Liver (tissue), 9 donors: Measurements from ENCODE around the gene ZNRF3. TPM values are rescaled to one million over a fixed set of nuclear protein-coding genes. Genes with fewer than 3 reads are reported as not detected.
"Not testable (repeated sequence)": the region's sequence is repeated elsewhere in the genome, so short reads cannot be mapped to it uniquely, and the experiment has no call there.

ENCODE experiments used
- DNase-seq: peaks from one replicate; pipeline ENCODE4 v3.0.0-alpha.2; 2017; ENCODE audit warnings: low spot score
- H3K27ac ChIP-seq, 2 donors: one replicate each; pipeline ENCODE4 v1.7.0; 2013; ENCODE audit warnings: inconsistent platforms in 2 of 2, low read length in 2 of 2, control low read depth in 1 of 2, low read depth in 1 of 2, mild to moderate bottlenecking in 1 of 2
- H3K27me3 ChIP-seq, 4 donors: one replicate each; pipeline versions ENCODE4 v1.6.1 to v1.7.0; 2013; ENCODE audit warnings: low read length in 3 of 4, inconsistent platforms in 1 of 4, mild to moderate bottlenecking in 1 of 4, moderate library complexity in 1 of 4; ENCODE audit not compliant: control insufficient read depth in 4 of 4, insufficient read depth in 4 of 4
- H3K36me3 ChIP-seq, 4 donors: one replicate each; pipeline versions ENCODE4 v1.6.1 to v1.7.0; 2013; ENCODE audit warnings: low read length in 3 of 4, mild to moderate bottlenecking in 3 of 4, low read depth in 1 of 4, moderate library complexity in 1 of 4; ENCODE audit not compliant: control insufficient read depth in 4 of 4, insufficient read depth in 3 of 4
- H3K4me1 ChIP-seq, 4 donors: one replicate each; pipeline versions ENCODE4 v1.6.1 to v1.7.0; 2013; ENCODE audit warnings: low read length in 3 of 4, mild to moderate bottlenecking in 3 of 4, moderate library complexity in 1 of 4; ENCODE audit not compliant: control insufficient read depth in 4 of 4, insufficient read depth in 4 of 4
- H3K4me3 ChIP-seq, 3 donors: one replicate each; pipeline versions ENCODE4 v1.6.1 to v1.7.0; 2013; ENCODE audit warnings: low read length in 3 of 3, control low read depth in 1 of 3, low read depth in 1 of 3, mild to moderate bottlenecking in 1 of 3
- H3K9ac ChIP-seq, 2 donors: one replicate each; pipeline ENCODE4 v1.7.0; 2013; ENCODE audit warnings: low read length in 2 of 2, mild to moderate bottlenecking in 2 of 2, moderate library complexity in 2 of 2, control low read depth in 1 of 2, low read depth in 1 of 2
- H3K9me3 ChIP-seq, 4 donors: one replicate each; pipeline versions ENCODE4 v1.6.1 to v1.7.0; 2013; ENCODE audit warnings: low read length in 3 of 4; ENCODE audit not compliant: control insufficient read depth in 4 of 4
- ATF3 ChIP-seq: IDR thresholded peaks from 2 replicates; pipeline ENCODE4 v1.6.1; 2016; ENCODE audit warnings: antibody characterized with exemption
- CTCF ChIP-seq: fragments of 150-350 bp; IDR thresholded peaks from 2 replicates; pipeline ENCODE4 v1.5.1; 2017; ENCODE audit warnings: improper control_type of control experiment, low read depth, low read length; ENCODE audit not compliant: missing input control
- EGR1 ChIP-seq, 2 donors: IDR thresholded peaks; 2 replicates each; pipeline ENCODE4 v1.6.1; 2016 to 2018; ENCODE audit warnings: antibody characterized with exemption in 2 of 2, low read depth in 2 of 2
- FOXA2 ChIP-seq: IDR thresholded peaks from 2 replicates; pipeline ENCODE4 v1.6.1; 2016; ENCODE audit warnings: antibody characterized with exemption
- GABPA ChIP-seq, 2 donors: IDR thresholded peaks in 1 of 2; conservative IDR thresholded peaks in 1 of 2; 2 replicates each; pipeline ENCODE4 v1.6.1; 2016; ENCODE audit warnings: antibody characterized with exemption in 2 of 2, mild to moderate bottlenecking in 1 of 2, moderate library complexity in 1 of 2
- HNF4A ChIP-seq, 2 donors: conservative IDR thresholded peaks; 2 replicates each; pipeline ENCODE4 v1.6.1; 2016; ENCODE audit warnings: antibody characterized with exemption in 2 of 2, mild to moderate bottlenecking in 2 of 2
- HNF4G ChIP-seq: IDR thresholded peaks from 2 replicates; pipeline ENCODE4 v1.6.1; 2016; ENCODE audit warnings: antibody characterized with exemption
- MAX ChIP-seq: IDR thresholded peaks from 2 replicates; pipeline ENCODE4 v1.6.1; 2016; ENCODE audit warnings: antibody characterized with exemption
- RAD21 ChIP-seq, 2 donors: IDR thresholded peaks; 2 replicates each; pipeline ENCODE4 v1.6.1; 2016; ENCODE audit warnings: antibody characterized with exemption in 2 of 2, mild to moderate bottlenecking in 2 of 2
- RXRA ChIP-seq, 2 donors: IDR thresholded peaks; 2 replicates each; pipeline ENCODE4 v1.6.1; 2017 to 2018; ENCODE audit warnings: antibody characterized with exemption in 2 of 2, mild to moderate bottlenecking in 1 of 2
- SP1 ChIP-seq: IDR thresholded peaks from 2 replicates; pipeline ENCODE4 v1.6.1; 2018; ENCODE audit warnings: antibody characterized with exemption, mild to moderate bottlenecking
- TAF1 ChIP-seq: conservative IDR thresholded peaks from 2 replicates; pipeline ENCODE4 v1.6.1; 2016; ENCODE audit warnings: antibody characterized with exemption, mild to moderate bottlenecking
- YY1 ChIP-seq: IDR thresholded peaks from 2 replicates; pipeline ENCODE4 v1.6.1; 2016; ENCODE audit warnings: antibody characterized with exemption, mild to moderate bottlenecking
- ZBTB33 ChIP-seq: IDR thresholded peaks from 2 replicates; pipeline ENCODE4 v1.6.1; 2016; ENCODE audit warnings: antibody characterized with exemption
- WGBS: extraction: QIAGEN DNeasy Blood & Tissue Kit; methylation state at CpG from one replicate; pipeline ENCODE4 v1.1.7; 2013; 5-methylcytosine and 5-hydroxymethylcytosine counted together
- polyA plus RNA-seq, 2 donors: library from polyadenylated mRNA; stranded (reverse) in 1 of 2; unstranded in 1 of 2; fragments of 200-250 nt in 1 of 2; fragments of >200 nt in 1 of 2; fragmentation: Nextera tagmentation in 1 of 2; extraction: Ambion mirVana in 1 of 2; gene quantifications; one replicate each; pipeline versions ENCODE4 v1.2.1 to v1.2.3, GENCODE V29; 2013 to 2015
- total RNA-seq, 2 donors: library from RNA; depleted of rRNA; stranded (reverse); fragments of >200 nt; gene quantifications; one replicate each; pipeline ENCODE4 v1.2.3, GENCODE V29; 2014
- donor health status: healthy.
- donor health status: healthy.
- donor health status: healthy.
- donor health status: healthy.
- donor health status: healthy.

The ZNRF3 gene
- total and polyA plus RNA-seq, 4 donors = 2.2 to 5.9 (median 4.7) TPM

- WGBS = 93% methylated on average over 7 of the region's 7 CpGs
- H3K4me1 ChIP-seq = peaks cover 2 to 23% (median 20%) of the 10 kb centered on the region in 4 donors
- DNase-seq = no peak
- TF ChIP-seq HNF4G (no peak), CTCF (no peak), TAF1 (no peak), YY1 (no peak)
- no peaks in the 10 kb centered on the region for H3K9me3 ChIP-seq
- H3K9ac ChIP-seq = no peak overlapping the region
- no peaks in the 10 kb centered on the region for H3K36me3 ChIP-seq
- no peaks in the 10 kb centered on the region for H3K27me3 ChIP-seq
- no peak overlapping the region for H3K27ac ChIP-seq
- no peak overlapping the region for H3K4me3 ChIP-seq
Observed at GRCh38 chr22:29082826-29083545, 199.6 kb downstream of the ZNRF3 start.

GRCh38 chr22:29083576-29083932 is 200.2 kb downstream of the ZNRF3 start:
- H3K4me3 ChIP-seq, H3K9ac ChIP-seq, H3K27me3 ChIP-seq, H3K36me3 ChIP-seq, H3K27ac ChIP-seq, H3K9me3 ChIP-seq, DNase-seq: not testable (repeated sequence)
- H3K4me1 ChIP-seq = peaks cover 2 to 22% (median 20%) of the 10 kb centered on the region in 4 donors
- WGBS = 96% methylated on average over 7 of the region's 7 CpGs

GRCh38 chr22:29083933-29084591 is 200.7 kb downstream of the ZNRF3 start:
- Histone ChIP-seq H3K27me3 (no peaks in the 10 kb centered on the region), H3K9ac (no peak overlapping the region), H3K4me3 (no peak overlapping the region), H3K9me3 (no peaks in the 10 kb centered on the region), H3K36me3 (no peaks in the 10 kb centered on the region), H3K27ac (no peak overlapping the region), H3K4me1 (peaks cover 2 to 22% (median 20%) of the 10 kb centered on the region in 4 donors)
- 78% methylated on average over 5 of the region's 5 CpGs for WGBS
- no peak for TF ChIP-seq GABPA (IDR thresholded peaks at IDR 0.05 in 1 of 2, conservative IDR thresholded peaks at IDR 0.05 in 1 of 2)
- no peak for TF ChIP-seq SP1
- TF ChIP-seq ATF3 = no peak
- TF ChIP-seq FOXA2 = no peak
- no peak for TF ChIP-seq RXRA (IDR thresholded peaks at IDR 0.05)
- TF ChIP-seq ZBTB33 = no peak
- no peak for TF ChIP-seq EGR1 (IDR thresholded peaks at IDR 0.05; ENCODE audit: low read depth in 2 of 2)
- no peak for TF ChIP-seq MAX
- TF ChIP-seq CTCF = no peak
- no peak for TF ChIP-seq RAD21 (IDR thresholded peaks at IDR 0.05)
- no peak for TF ChIP-seq TAF1
- no peak for TF ChIP-seq YY1
- TF ChIP-seq HNF4G = no peak
- TF ChIP-seq HNF4A (conservative IDR thresholded peaks at IDR 0.05) = no peak
- no peak for DNase-seq
